GM20431 (cell line): ENCODE data around the gene GAL3ST2.
"Not testable (repeated sequence)": the region's sequence is repeated elsewhere in the genome, so short reads cannot be mapped to it uniquely, and the experiment has no call there.

Experiments used
- in situ Hi-C: fragments of 300-500 bp; cut with MseI, MboI; formaldehyde crosslinking; loops from one replicate; pipeline ENCODE4 v1.15.0; 2020; ENCODE audit warnings: low sequenced_read_pairs; ENCODE audit not compliant: unreplicated experiment

Gene GAL3ST2

GRCh38 chr2:241815477-241816430 is 39.1 kb downstream of the GAL3ST2 start:
- in situ Hi-C loops = no loop called here

- in situ Hi-C loops = no loop called here
These were observed 40.0 kb downstream of the GAL3ST2 start for GRCh38 chr2:241816431-241817121.

GRCh38 chr2:241817126-241817820 is 40.7 kb downstream of the GAL3ST2 start:
- in situ Hi-C loops = no loop called here

- in situ Hi-C loops = not testable (repeated sequence)
These were observed 41.2 kb downstream of the GAL3ST2 start for GRCh38 chr2:241817821-241818215.

- in situ Hi-C loops = no loop called here
These were observed 41.8 kb downstream of the GAL3ST2 start for GRCh38 chr2:241818229-241818942.

GRCh38 chr2:241818943-241819270 is 42.3 kb downstream of the GAL3ST2 start:
- in situ Hi-C loops = no loop called here

GRCh38 chr2:241819947-241820624 is 43.5 kb downstream of the GAL3ST2 start:
- in situ Hi-C loops = not testable (repeated sequence)

GRCh38 chr2:241820625-241821384 is 44.2 kb downstream of the GAL3ST2 start:
- in situ Hi-C loops = no loop called here

- in situ Hi-C loops = no loop called here
These were observed 45.0 kb downstream of the GAL3ST2 start for GRCh38 chr2:241821460-241822263.

GRCh38 chr2:241822264-241822623 is 45.6 kb downstream of the GAL3ST2 start:
- in situ Hi-C loops = no loop called here

- in situ Hi-C loops = not testable (repeated sequence)
These were observed 47.2 kb downstream of the GAL3ST2 start for GRCh38 chr2:241823531-241824437.

GRCh38 chr2:241827394-241827793 is 50.8 kb downstream of the GAL3ST2 start:
- in situ Hi-C loops = no loop called here

- in situ Hi-C loops = no loop called here
These were observed 56.6 kb downstream of the GAL3ST2 start for GRCh38 chr2:241833101-241833663.

GRCh38 chr2:241833756-241834526 is 57.3 kb downstream of the GAL3ST2 start:
- in situ Hi-C loops = not testable (repeated sequence)

- in situ Hi-C loops = no loop called here
These were observed 58.0 kb downstream of the GAL3ST2 start for GRCh38 chr2:241834527-241835210.

- in situ Hi-C loops = no loop called here
These were observed 59.0 kb downstream of the GAL3ST2 start for GRCh38 chr2:241835611-241836010.
